ENCODE results near the gene BEX4. TPM values are rescaled to one million over a fixed set of nuclear protein-coding genes. Genes with fewer than 3 reads are reported as not detected.
A peak's percentile ranks its signal among the peaks of the same experiment; 100 is the strongest.
"Not testable (repeated sequence)": the region's sequence is repeated elsewhere in the genome, so short reads cannot be mapped to it uniquely, and the experiment has no call there.

BEX4 gene
- total and polyA plus RNA-seq, 2 donors (not counting 1 experiment from before 2014, with no cell fraction given): 11.1 to 12.4 TPM

- Histone ChIP-seq H3K4me2 (ENCODE audit: extremely low read depth, insufficient read depth, low read length) (no peak overlapping the region), H3K4me3 (replicated peaks in 1 of 4; ENCODE audit: control extremely low read depth in 1 of 4, insufficient read depth in 1 of 4, low read depth in 3 of 4, low read length in 4 of 4) (no peak overlapping the region), H3K9ac (ENCODE audit: insufficient read depth, low read length) (no peak overlapping the region), H3K9me3 (ENCODE audit: control insufficient read depth, insufficient read depth, low read depth, low read length) (no peaks in the 10 kb centered on the region), H3K4me1 (ENCODE audit: control insufficient read depth, extremely low read depth, insufficient read depth, low read length) (no peaks in the 10 kb centered on the region), H3K27me3 (ENCODE audit: control insufficient read depth, insufficient read depth, low read length) (no peaks in the 10 kb centered on the region), H3K79me2 (ENCODE audit: control insufficient read depth, insufficient read depth, low read length) (no peaks in the 10 kb centered on the region), H3K27ac (ENCODE audit: insufficient read depth, low read length) (no peak overlapping the region), H4K20me1 (ENCODE audit: control insufficient read depth, extremely low read depth, insufficient read depth, low read length) (no peaks in the 10 kb centered on the region), H3K36me3 (ENCODE audit: control insufficient read depth, insufficient read depth, low read length) (no peaks in the 10 kb centered on the region), H2AFZ (ENCODE audit: low read length) (no peak overlapping the region)
- DNase-seq (ENCODE audit: low read depth in 2 of 2): no peak
- TF ChIP-seq CTCF (conservative IDR thresholded peaks at IDR 0.05 in 1 of 2, IDR thresholded peaks at IDR 0.05 in 1 of 2; ENCODE audit: low read depth in 1 of 2, low read length in 2 of 2) (no peak), EZH2 (IDR thresholded peaks at IDR 0.05; ENCODE audit: low read length, missing control alignments) (no peak)
Measured at GRCh38 chrX:103212749-103213457, 2.0 kb upstream of the BEX4 start.

GRCh38 chrX:103215425-103215991 is 600 bp downstream of the BEX4 start:
- peak; percentile 4 to 7 for DNase-seq (ENCODE audit: low read depth in 2 of 2)
- no peaks in the 10 kb centered on the region for H3K36me3 ChIP-seq (ENCODE audit: control insufficient read depth, insufficient read depth, low read length)
- peak overlapping the region; percentile 53 for H3K9ac ChIP-seq (ENCODE audit: insufficient read depth, low read length)
- H3K9me3 ChIP-seq (ENCODE audit: control insufficient read depth, insufficient read depth, low read depth, low read length): no peaks in the 10 kb centered on the region
- no peaks in the 10 kb centered on the region for H4K20me1 ChIP-seq (ENCODE audit: control insufficient read depth, extremely low read depth, insufficient read depth, low read length)
- H3K27me3 ChIP-seq (ENCODE audit: control insufficient read depth, insufficient read depth, low read length): no peaks in the 10 kb centered on the region
- H3K79me2 ChIP-seq (ENCODE audit: control insufficient read depth, insufficient read depth, low read length): no peaks in the 10 kb centered on the region
- TF ChIP-seq EZH2 (IDR thresholded peaks at IDR 0.05; ENCODE audit: low read length, missing control alignments) (no peak), CTCF (conservative IDR thresholded peaks at IDR 0.05 in 1 of 2, IDR thresholded peaks at IDR 0.05 in 1 of 2; ENCODE audit: low read depth in 1 of 2, low read length in 2 of 2) (no peak)
- H3K4me3 ChIP-seq (replicated peaks in 1 of 4; ENCODE audit: control extremely low read depth in 1 of 4, insufficient read depth in 1 of 4, low read depth in 3 of 4, low read length in 4 of 4): peak overlapping the region; percentile 44 to 65 (median 52)
- no peak overlapping the region for H2AFZ ChIP-seq (ENCODE audit: low read length)
- H3K4me1 ChIP-seq (ENCODE audit: control insufficient read depth, extremely low read depth, insufficient read depth, low read length): no peaks in the 10 kb centered on the region
- peak overlapping the region; percentile 25 for H3K4me2 ChIP-seq (ENCODE audit: extremely low read depth, insufficient read depth, low read length)
- H3K27ac ChIP-seq (ENCODE audit: insufficient read depth, low read length): peak overlapping the region; percentile 27

- DNase-seq (ENCODE audit: low read depth in 2 of 2): no peak
- H3K9ac ChIP-seq (ENCODE audit: insufficient read depth, low read length): no peak overlapping the region
- TF ChIP-seq CTCF (conservative IDR thresholded peaks at IDR 0.05 in 1 of 2, IDR thresholded peaks at IDR 0.05 in 1 of 2; ENCODE audit: low read depth in 1 of 2, low read length in 2 of 2) (no peak), EZH2 (IDR thresholded peaks at IDR 0.05; ENCODE audit: low read length, missing control alignments) (no peak)
- H3K9me3 ChIP-seq (ENCODE audit: control insufficient read depth, insufficient read depth, low read depth, low read length): no peaks in the 10 kb centered on the region
- H3K27ac ChIP-seq (ENCODE audit: insufficient read depth, low read length): no peak overlapping the region
- H3K4me1 ChIP-seq (ENCODE audit: control insufficient read depth, extremely low read depth, insufficient read depth, low read length): no peaks in the 10 kb centered on the region
- no peak overlapping the region for H3K4me3 ChIP-seq (replicated peaks in 1 of 4; ENCODE audit: control extremely low read depth in 1 of 4, insufficient read depth in 1 of 4, low read depth in 3 of 4, low read length in 4 of 4)
- no peaks in the 10 kb centered on the region for H4K20me1 ChIP-seq (ENCODE audit: control insufficient read depth, extremely low read depth, insufficient read depth, low read length)
- H3K79me2 ChIP-seq (ENCODE audit: control insufficient read depth, insufficient read depth, low read length): no peaks in the 10 kb centered on the region
- no peak overlapping the region for H2AFZ ChIP-seq (ENCODE audit: low read length)
- no peaks in the 10 kb centered on the region for H3K27me3 ChIP-seq (ENCODE audit: control insufficient read depth, insufficient read depth, low read length)
- no peak overlapping the region for H3K4me2 ChIP-seq (ENCODE audit: extremely low read depth, insufficient read depth, low read length)
- no peaks in the 10 kb centered on the region for H3K36me3 ChIP-seq (ENCODE audit: control insufficient read depth, insufficient read depth, low read length)
Measured at GRCh38 chrX:103220511-103221323, 5.8 kb downstream of the BEX4 start.

- H3K27me3 ChIP-seq (ENCODE audit: control insufficient read depth, insufficient read depth, low read length); DNase-seq (ENCODE audit: low read depth in 2 of 2); H3K36me3 ChIP-seq (ENCODE audit: control insufficient read depth, insufficient read depth, low read length); H3K9me3 ChIP-seq (ENCODE audit: control insufficient read depth, insufficient read depth, low read depth, low read length); H3K4me3 ChIP-seq (replicated peaks in 1 of 4; ENCODE audit: control extremely low read depth in 1 of 4, insufficient read depth in 1 of 4, low read depth in 3 of 4, low read length in 4 of 4); H2AFZ ChIP-seq (ENCODE audit: low read length); H3K27ac ChIP-seq (ENCODE audit: insufficient read depth, low read length); H3K9ac ChIP-seq (ENCODE audit: insufficient read depth, low read length); H3K4me1 ChIP-seq (ENCODE audit: control insufficient read depth, extremely low read depth, insufficient read depth, low read length); H3K79me2 ChIP-seq (ENCODE audit: control insufficient read depth, insufficient read depth, low read length); H4K20me1 ChIP-seq (ENCODE audit: control insufficient read depth, extremely low read depth, insufficient read depth, low read length); H3K4me2 ChIP-seq (ENCODE audit: extremely low read depth, insufficient read depth, low read length): not testable (repeated sequence)
Measured at GRCh38 chrX:103225918-103226317, 11.0 kb downstream of the BEX4 start.
